Measurements from ENCODE around the gene DNAH14. TPM values are rescaled to one million over a fixed set of nuclear protein-coding genes. Genes with fewer than 3 reads are reported as not detected.
"Not testable (repeated sequence)": the region's sequence is repeated elsewhere in the genome, so short reads cannot be mapped to it uniquely, and the experiment has no call there.

The DNAH14 gene
- polyA plus RNA-seq, 1 donor from 2014 or later, result 24.9 TPM

DNA sequence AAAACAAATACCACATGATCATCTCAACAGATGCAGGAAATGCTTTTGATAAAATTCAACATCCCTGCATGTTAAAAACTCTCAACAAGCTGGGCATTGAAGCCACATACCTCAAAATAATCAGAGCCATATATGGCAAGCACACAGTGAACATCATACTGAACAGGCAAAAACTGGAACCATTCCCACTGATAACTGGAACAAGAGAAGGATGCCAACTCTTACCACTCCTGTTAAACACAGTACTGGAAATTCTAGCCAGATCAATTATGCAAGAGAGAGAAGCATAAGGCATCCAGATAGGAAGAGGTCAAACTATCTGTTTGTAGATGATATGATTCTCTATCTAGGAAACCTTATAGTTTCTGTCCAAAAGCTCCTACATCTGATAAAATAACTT, 91.6 kb downstream of the DNAH14 start:
- no peak overlapping the region for H3K4me3 ChIP-seq (ENCODE audit: low read length)
- H3K9me3 ChIP-seq (ENCODE audit: low read length), result no peaks in the 10 kb centered on the region
- no peak overlapping the region for H3K4me2 ChIP-seq (ENCODE audit: low read length)
- H3K79me2 ChIP-seq (replicated peaks; ENCODE audit: insufficient read depth, low read length), result no peaks in the 10 kb centered on the region
- H3K9me2 ChIP-seq (ENCODE audit: insufficient read depth, low read length), result no peaks in the 10 kb centered on the region
- no peak overlapping the region for H3K9ac ChIP-seq (ENCODE audit: low read length)
- no peaks in the 10 kb centered on the region for H4K20me1 ChIP-seq (ENCODE audit: insufficient read depth)
- no peaks in the 10 kb centered on the region for H3F3A ChIP-seq (ENCODE audit: insufficient read depth, low read length, poor library complexity, severe bottlenecking)
- no peak overlapping the region for H2AFZ ChIP-seq (ENCODE audit: low read depth, low read length)
- H3K36me3 ChIP-seq (ENCODE audit: insufficient read depth, low read length), result no peaks in the 10 kb centered on the region
- no peaks in the 10 kb centered on the region for H3K27me3 ChIP-seq (ENCODE audit: insufficient read depth, low read depth, low read length)
- H3K27ac ChIP-seq (ENCODE audit: low read length), result no peak overlapping the region
- TF ChIP-seq, protein P1, sequence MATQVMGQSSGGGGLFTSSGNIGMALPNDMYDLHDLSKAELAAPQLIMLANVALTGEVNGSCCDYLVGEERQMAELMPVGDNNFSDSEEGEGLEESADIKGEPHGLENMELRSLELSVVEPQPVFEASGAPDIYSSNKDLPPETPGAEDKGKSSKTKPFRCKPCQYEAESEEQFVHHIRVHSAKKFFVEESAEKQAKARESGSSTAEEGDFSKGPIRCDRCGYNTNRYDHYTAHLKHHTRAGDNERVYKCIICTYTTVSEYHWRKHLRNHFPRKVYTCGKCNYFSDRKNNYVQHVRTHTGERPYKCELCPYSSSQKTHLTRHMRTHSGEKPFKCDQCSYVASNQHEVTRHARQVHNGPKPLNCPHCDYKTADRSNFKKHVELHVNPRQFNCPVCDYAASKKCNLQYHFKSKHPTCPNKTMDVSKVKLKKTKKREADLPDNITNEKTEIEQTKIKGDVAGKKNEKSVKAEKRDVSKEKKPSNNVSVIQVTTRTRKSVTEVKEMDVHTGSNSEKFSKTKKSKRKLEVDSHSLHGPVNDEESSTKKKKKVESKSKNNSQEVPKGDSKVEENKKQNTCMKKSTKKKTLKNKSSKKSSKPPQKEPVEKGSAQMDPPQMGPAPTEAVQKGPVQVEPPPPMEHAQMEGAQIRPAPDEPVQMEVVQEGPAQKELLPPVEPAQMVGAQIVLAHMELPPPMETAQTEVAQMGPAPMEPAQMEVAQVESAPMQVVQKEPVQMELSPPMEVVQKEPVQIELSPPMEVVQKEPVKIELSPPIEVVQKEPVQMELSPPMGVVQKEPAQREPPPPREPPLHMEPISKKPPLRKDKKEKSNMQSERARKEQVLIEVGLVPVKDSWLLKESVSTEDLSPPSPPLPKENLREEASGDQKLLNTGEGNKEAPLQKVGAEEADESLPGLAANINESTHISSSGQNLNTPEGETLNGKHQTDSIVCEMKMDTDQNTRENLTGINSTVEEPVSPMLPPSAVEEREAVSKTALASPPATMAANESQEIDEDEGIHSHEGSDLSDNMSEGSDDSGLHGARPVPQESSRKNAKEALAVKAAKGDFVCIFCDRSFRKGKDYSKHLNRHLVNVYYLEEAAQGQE (IDR thresholded peaks at IDR 0.05; ENCODE audit: borderline replicate concordance), result no peak
- TF ChIP-seq, protein P2, sequence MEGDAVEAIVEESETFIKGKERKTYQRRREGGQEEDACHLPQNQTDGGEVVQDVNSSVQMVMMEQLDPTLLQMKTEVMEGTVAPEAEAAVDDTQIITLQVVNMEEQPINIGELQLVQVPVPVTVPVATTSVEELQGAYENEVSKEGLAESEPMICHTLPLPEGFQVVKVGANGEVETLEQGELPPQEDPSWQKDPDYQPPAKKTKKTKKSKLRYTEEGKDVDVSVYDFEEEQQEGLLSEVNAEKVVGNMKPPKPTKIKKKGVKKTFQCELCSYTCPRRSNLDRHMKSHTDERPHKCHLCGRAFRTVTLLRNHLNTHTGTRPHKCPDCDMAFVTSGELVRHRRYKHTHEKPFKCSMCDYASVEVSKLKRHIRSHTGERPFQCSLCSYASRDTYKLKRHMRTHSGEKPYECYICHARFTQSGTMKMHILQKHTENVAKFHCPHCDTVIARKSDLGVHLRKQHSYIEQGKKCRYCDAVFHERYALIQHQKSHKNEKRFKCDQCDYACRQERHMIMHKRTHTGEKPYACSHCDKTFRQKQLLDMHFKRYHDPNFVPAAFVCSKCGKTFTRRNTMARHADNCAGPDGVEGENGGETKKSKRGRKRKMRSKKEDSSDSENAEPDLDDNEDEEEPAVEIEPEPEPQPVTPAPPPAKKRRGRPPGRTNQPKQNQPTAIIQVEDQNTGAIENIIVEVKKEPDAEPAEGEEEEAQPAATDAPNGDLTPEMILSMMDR (IDR thresholded peaks at IDR 0.05; ENCODE audit: poor library complexity, severe bottlenecking), result no peak

DNA sequence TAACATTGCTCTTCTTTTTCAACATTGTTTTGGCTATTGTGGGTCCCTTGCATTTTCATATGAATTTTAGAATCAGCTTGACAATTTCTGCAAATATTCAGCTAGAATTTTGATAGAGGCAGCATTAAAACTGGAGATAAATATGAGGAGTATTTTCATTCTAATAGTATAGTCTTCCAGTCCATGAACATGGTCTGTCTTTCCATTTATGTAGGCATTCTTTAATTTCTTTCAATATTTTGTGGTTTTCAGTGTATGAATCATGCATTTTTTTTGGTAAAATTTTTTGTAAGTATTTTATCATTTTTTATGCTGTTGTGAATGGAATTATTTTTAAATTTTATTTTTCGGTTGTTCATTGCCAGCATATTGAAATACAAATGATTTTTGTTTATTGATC, 97.2 kb downstream of the DNAH14 start:
- H3K9ac ChIP-seq (ENCODE audit: low read length), result no peak overlapping the region
- no peak overlapping the region for H2AFZ ChIP-seq (ENCODE audit: low read depth, low read length)
- H3K27ac ChIP-seq (ENCODE audit: low read length), result no peak overlapping the region
- no peaks in the 10 kb centered on the region for H3F3A ChIP-seq (ENCODE audit: insufficient read depth, low read length, poor library complexity, severe bottlenecking)
- no peak overlapping the region for H3K4me2 ChIP-seq (ENCODE audit: low read length)
- H3K79me2 ChIP-seq (replicated peaks; ENCODE audit: insufficient read depth, low read length), result no peaks in the 10 kb centered on the region
- no peaks in the 10 kb centered on the region for H3K9me3 ChIP-seq (ENCODE audit: low read length)
- H4K20me1 ChIP-seq (ENCODE audit: insufficient read depth), result no peaks in the 10 kb centered on the region
- TF ChIP-seq SMC3 (conservative IDR thresholded peaks at IDR 0.05; ENCODE audit: poor library complexity), result no peak
- no peak for TF ChIP-seq POLR2AphosphoS5 (IDR thresholded peaks at IDR 0.05)
- TF ChIP-seq, protein P1 (IDR thresholded peaks at IDR 0.05; ENCODE audit: borderline replicate concordance), result no peak
- no peak for TF ChIP-seq MXI1 (conservative IDR thresholded peaks at IDR 0.05; ENCODE audit: poor library complexity, severe bottlenecking)
- no peak for TF ChIP-seq EP300 (conservative IDR thresholded peaks at IDR 0.05; ENCODE audit: poor library complexity, severe bottlenecking)
- TF ChIP-seq RAD21 (conservative IDR thresholded peaks at IDR 0.05), result no peak
- no peak for TF ChIP-seq EZH2 (IDR thresholded peaks at IDR 0.05; ENCODE audit: borderline replicate concordance, insufficient read depth, low read length, poor library complexity, severe bottlenecking)
- TF ChIP-seq, protein P2 (IDR thresholded peaks at IDR 0.05; ENCODE audit: poor library complexity, severe bottlenecking), result no peak
- no peaks in the 10 kb centered on the region for H3K27me3 ChIP-seq (ENCODE audit: insufficient read depth, low read depth, low read length)
- H3K36me3 ChIP-seq (ENCODE audit: insufficient read depth, low read length), result no peaks in the 10 kb centered on the region
- no peaks in the 10 kb centered on the region for H3K9me2 ChIP-seq (ENCODE audit: insufficient read depth, low read length)
- no peak overlapping the region for H3K4me3 ChIP-seq (ENCODE audit: low read length)

DNA sequence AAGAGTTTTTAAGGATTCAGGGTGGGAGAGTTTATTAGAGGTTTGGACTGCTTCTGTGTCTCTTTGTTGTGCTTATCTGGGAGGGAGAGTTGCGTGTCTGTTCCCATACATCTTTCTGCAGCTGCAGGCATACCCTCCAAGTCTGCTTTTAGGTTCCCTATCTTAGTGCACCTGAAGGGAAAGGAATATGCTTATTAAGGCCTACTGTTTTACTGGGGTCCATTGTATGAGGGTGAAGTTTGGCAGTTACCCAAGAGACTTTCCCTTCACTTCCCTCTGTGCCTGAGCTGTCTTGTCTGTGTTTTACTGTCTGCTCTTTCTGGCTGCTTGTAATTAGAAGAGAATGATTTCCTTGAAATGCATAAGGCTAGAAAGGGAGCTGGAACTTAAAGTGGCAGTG, 107.0 kb downstream of the DNAH14 start:
- not testable (repeated sequence) for H4K20me1 ChIP-seq (ENCODE audit: insufficient read depth); H3K79me2 ChIP-seq (replicated peaks; ENCODE audit: insufficient read depth, low read length); H3K4me3 ChIP-seq (ENCODE audit: low read length); H3K27ac ChIP-seq (ENCODE audit: low read length); H3F3A ChIP-seq (ENCODE audit: insufficient read depth, low read length, poor library complexity, severe bottlenecking); H3K36me3 ChIP-seq (ENCODE audit: insufficient read depth, low read length); H3K27me3 ChIP-seq (ENCODE audit: insufficient read depth, low read depth, low read length); H2AFZ ChIP-seq (ENCODE audit: low read depth, low read length); H3K9me3 ChIP-seq (ENCODE audit: low read length); H3K4me2 ChIP-seq (ENCODE audit: low read length); H3K9ac ChIP-seq (ENCODE audit: low read length); H3K9me2 ChIP-seq (ENCODE audit: insufficient read depth, low read length)
